Upper lobe of left lung (tissue), 4 donors: ENCODE data around the gene COX4I2.
A peak's percentile ranks its signal among the peaks of the same experiment; 100 is the strongest.

Source experiments
- EP300 ChIP-seq, 4 donors: sonication (generic); formaldehyde crosslinking; IDR thresholded peaks; one replicate each; pipeline ENCODE4 v1.5.1; 2017; ENCODE audit warnings: antibody characterized with exemption in 4 of 4, control low read depth in 2 of 4
- POLR2AphosphoS5 ChIP-seq, 2 donors: sonication (generic); formaldehyde crosslinking; IDR thresholded peaks; one replicate each; pipeline ENCODE4 v1.5.1; 2017; ENCODE audit warnings: antibody characterized with exemption in 2 of 2
- TF ChIP-seq, protein P1 (sequence below), 6 experiments: fragments of 450-650 bp in 4 of 6; fragments of 200-600 bp in 2 of 6; sonication (generic) in 2 of 6; IDR thresholded peaks; one replicate each; pipeline ENCODE4 v1.5.1; 2016 to 2019; ENCODE audit warnings: antibody characterized with exemption in 6 of 6

DNA sequence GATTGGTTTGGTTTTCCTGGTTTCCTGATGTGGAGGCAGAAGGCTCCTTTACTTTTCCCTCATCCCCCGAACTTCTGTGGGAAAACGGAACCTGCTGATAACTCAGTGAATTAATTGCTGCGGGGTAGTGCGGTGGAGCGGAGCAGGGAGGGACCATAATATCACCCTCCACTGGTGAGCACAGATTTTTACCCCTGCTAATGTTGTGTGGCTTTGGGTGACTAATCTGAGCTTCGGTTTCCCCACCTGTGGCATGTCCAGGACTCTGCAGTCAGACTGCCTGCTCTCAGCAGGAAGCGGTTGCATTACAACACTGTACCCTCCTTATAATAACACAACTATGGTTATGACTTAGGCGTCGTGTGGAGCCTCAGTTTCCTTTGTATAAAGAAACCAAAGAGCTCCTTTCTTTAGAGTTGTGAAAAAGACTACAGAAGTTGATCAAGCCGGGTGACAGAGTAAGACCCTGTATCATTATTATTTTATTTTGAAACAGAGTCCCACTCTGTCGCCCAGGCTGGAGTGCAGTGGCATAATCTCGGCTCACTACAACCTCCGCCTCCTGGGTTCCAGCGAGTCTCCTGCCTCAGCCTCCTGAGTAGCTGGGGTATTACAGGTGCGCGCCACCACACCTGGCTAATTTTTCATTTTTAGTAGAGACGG is 34.8 kb upstream of the COX4I2 start:
- TF ChIP-seq, protein P1, sequence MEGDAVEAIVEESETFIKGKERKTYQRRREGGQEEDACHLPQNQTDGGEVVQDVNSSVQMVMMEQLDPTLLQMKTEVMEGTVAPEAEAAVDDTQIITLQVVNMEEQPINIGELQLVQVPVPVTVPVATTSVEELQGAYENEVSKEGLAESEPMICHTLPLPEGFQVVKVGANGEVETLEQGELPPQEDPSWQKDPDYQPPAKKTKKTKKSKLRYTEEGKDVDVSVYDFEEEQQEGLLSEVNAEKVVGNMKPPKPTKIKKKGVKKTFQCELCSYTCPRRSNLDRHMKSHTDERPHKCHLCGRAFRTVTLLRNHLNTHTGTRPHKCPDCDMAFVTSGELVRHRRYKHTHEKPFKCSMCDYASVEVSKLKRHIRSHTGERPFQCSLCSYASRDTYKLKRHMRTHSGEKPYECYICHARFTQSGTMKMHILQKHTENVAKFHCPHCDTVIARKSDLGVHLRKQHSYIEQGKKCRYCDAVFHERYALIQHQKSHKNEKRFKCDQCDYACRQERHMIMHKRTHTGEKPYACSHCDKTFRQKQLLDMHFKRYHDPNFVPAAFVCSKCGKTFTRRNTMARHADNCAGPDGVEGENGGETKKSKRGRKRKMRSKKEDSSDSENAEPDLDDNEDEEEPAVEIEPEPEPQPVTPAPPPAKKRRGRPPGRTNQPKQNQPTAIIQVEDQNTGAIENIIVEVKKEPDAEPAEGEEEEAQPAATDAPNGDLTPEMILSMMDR (IDR thresholded peaks at IDR 0.05) = no peak
- TF ChIP-seq POLR2AphosphoS5 (IDR thresholded peaks at IDR 0.05) (peak; percentile 24 to 67), EP300 (IDR thresholded peaks at IDR 0.05) (no peak)
